Liver (tissue), 9 donors: ENCODE results near the gene SNRK. TPM values are rescaled to one million over a fixed set of nuclear protein-coding genes. Genes with fewer than 3 reads are reported as not detected.

Source experiments
- DNase-seq: peaks from one replicate; pipeline ENCODE4 v3.0.0-alpha.2; 2017; ENCODE audit warnings: low spot score
- H3K27ac ChIP-seq, 2 donors: one replicate each; pipeline ENCODE4 v1.7.0; 2013; ENCODE audit warnings: inconsistent platforms in 2 of 2, low read length in 2 of 2, control low read depth in 1 of 2, low read depth in 1 of 2, mild to moderate bottlenecking in 1 of 2
- H3K27me3 ChIP-seq, 4 donors: one replicate each; pipeline versions ENCODE4 v1.6.1 to v1.7.0; 2013; ENCODE audit warnings: low read length in 3 of 4, inconsistent platforms in 1 of 4, mild to moderate bottlenecking in 1 of 4, moderate library complexity in 1 of 4; ENCODE audit not compliant: control insufficient read depth in 4 of 4, insufficient read depth in 4 of 4
- H3K36me3 ChIP-seq, 4 donors: one replicate each; pipeline versions ENCODE4 v1.6.1 to v1.7.0; 2013; ENCODE audit warnings: low read length in 3 of 4, mild to moderate bottlenecking in 3 of 4, low read depth in 1 of 4, moderate library complexity in 1 of 4; ENCODE audit not compliant: control insufficient read depth in 4 of 4, insufficient read depth in 3 of 4
- H3K4me1 ChIP-seq, 4 donors: one replicate each; pipeline versions ENCODE4 v1.6.1 to v1.7.0; 2013; ENCODE audit warnings: low read length in 3 of 4, mild to moderate bottlenecking in 3 of 4, moderate library complexity in 1 of 4; ENCODE audit not compliant: control insufficient read depth in 4 of 4, insufficient read depth in 4 of 4
- H3K4me3 ChIP-seq, 3 donors: one replicate each; pipeline versions ENCODE4 v1.6.1 to v1.7.0; 2013; ENCODE audit warnings: low read length in 3 of 3, control low read depth in 1 of 3, low read depth in 1 of 3, mild to moderate bottlenecking in 1 of 3
- H3K9ac ChIP-seq, 2 donors: one replicate each; pipeline ENCODE4 v1.7.0; 2013; ENCODE audit warnings: low read length in 2 of 2, mild to moderate bottlenecking in 2 of 2, moderate library complexity in 2 of 2, control low read depth in 1 of 2, low read depth in 1 of 2
- H3K9me3 ChIP-seq, 4 donors: one replicate each; pipeline versions ENCODE4 v1.6.1 to v1.7.0; 2013; ENCODE audit warnings: low read length in 3 of 4; ENCODE audit not compliant: control insufficient read depth in 4 of 4
- EGR1 ChIP-seq, 2 donors: IDR thresholded peaks; 2 replicates each; pipeline ENCODE4 v1.6.1; 2016 to 2018; ENCODE audit warnings: antibody characterized with exemption in 2 of 2, low read depth in 2 of 2
- FOXA2 ChIP-seq: IDR thresholded peaks from 2 replicates; pipeline ENCODE4 v1.6.1; 2016; ENCODE audit warnings: antibody characterized with exemption
- GABPA ChIP-seq, 2 donors: IDR thresholded peaks in 1 of 2; conservative IDR thresholded peaks in 1 of 2; 2 replicates each; pipeline ENCODE4 v1.6.1; 2016; ENCODE audit warnings: antibody characterized with exemption in 2 of 2, mild to moderate bottlenecking in 1 of 2, moderate library complexity in 1 of 2
- HNF4A ChIP-seq, 2 donors: conservative IDR thresholded peaks; 2 replicates each; pipeline ENCODE4 v1.6.1; 2016; ENCODE audit warnings: antibody characterized with exemption in 2 of 2, mild to moderate bottlenecking in 2 of 2
- HNF4G ChIP-seq: IDR thresholded peaks from 2 replicates; pipeline ENCODE4 v1.6.1; 2016; ENCODE audit warnings: antibody characterized with exemption
- JUND ChIP-seq, 2 donors: IDR thresholded peaks; 2 replicates each; pipeline ENCODE4 v1.6.1; 2016; ENCODE audit warnings: antibody characterized with exemption in 2 of 2
- MAX ChIP-seq: IDR thresholded peaks from 2 replicates; pipeline ENCODE4 v1.6.1; 2016; ENCODE audit warnings: antibody characterized with exemption
- NR2F2 ChIP-seq: IDR thresholded peaks from 2 replicates; pipeline ENCODE4 v1.6.1; 2016; ENCODE audit warnings: antibody characterized with exemption
- RAD21 ChIP-seq, 2 donors: IDR thresholded peaks; 2 replicates each; pipeline ENCODE4 v1.6.1; 2016; ENCODE audit warnings: antibody characterized with exemption in 2 of 2, mild to moderate bottlenecking in 2 of 2
- REST ChIP-seq: IDR thresholded peaks from 2 replicates; pipeline ENCODE4 v1.6.1; 2016; ENCODE audit warnings: antibody characterized with exemption, mild to moderate bottlenecking
- RXRA ChIP-seq, 2 donors: IDR thresholded peaks; 2 replicates each; pipeline ENCODE4 v1.6.1; 2017 to 2018; ENCODE audit warnings: antibody characterized with exemption in 2 of 2, mild to moderate bottlenecking in 1 of 2
- TAF1 ChIP-seq: conservative IDR thresholded peaks from 2 replicates; pipeline ENCODE4 v1.6.1; 2016; ENCODE audit warnings: antibody characterized with exemption, mild to moderate bottlenecking
- YY1 ChIP-seq: IDR thresholded peaks from 2 replicates; pipeline ENCODE4 v1.6.1; 2016; ENCODE audit warnings: antibody characterized with exemption, mild to moderate bottlenecking
- ZBTB33 ChIP-seq: IDR thresholded peaks from 2 replicates; pipeline ENCODE4 v1.6.1; 2016; ENCODE audit warnings: antibody characterized with exemption
- WGBS: extraction: QIAGEN DNeasy Blood & Tissue Kit; methylation state at CpG from one replicate; pipeline ENCODE4 v1.1.7; 2013; 5-methylcytosine and 5-hydroxymethylcytosine counted together
- polyA plus RNA-seq, 2 donors: library from polyadenylated mRNA; stranded (reverse) in 1 of 2; unstranded in 1 of 2; fragments of 200-250 nt in 1 of 2; fragments of >200 nt in 1 of 2; fragmentation: Nextera tagmentation in 1 of 2; extraction: Ambion mirVana in 1 of 2; gene quantifications; one replicate each; pipeline versions ENCODE4 v1.2.1 to v1.2.3, GENCODE V29; 2013 to 2015
- total RNA-seq, 2 donors: library from RNA; depleted of rRNA; stranded (reverse); fragments of >200 nt; gene quantifications; one replicate each; pipeline ENCODE4 v1.2.3, GENCODE V29; 2014
- TF ChIP-seq, protein P1 (sequence below): fragments of 150-350 bp; IDR thresholded peaks from 2 replicates; pipeline ENCODE4 v1.5.1; 2017; ENCODE audit warnings: improper control_type of control experiment, low read depth, low read length; ENCODE audit not compliant: missing input control
- donor health status: healthy.
- donor health status: healthy.
- donor health status: healthy.
- donor health status: healthy.
- donor health status: healthy.

SNRK gene
- total and polyA plus RNA-seq, 4 donors = 5.8 to 28.5 (median 14.6) TPM

DNA sequence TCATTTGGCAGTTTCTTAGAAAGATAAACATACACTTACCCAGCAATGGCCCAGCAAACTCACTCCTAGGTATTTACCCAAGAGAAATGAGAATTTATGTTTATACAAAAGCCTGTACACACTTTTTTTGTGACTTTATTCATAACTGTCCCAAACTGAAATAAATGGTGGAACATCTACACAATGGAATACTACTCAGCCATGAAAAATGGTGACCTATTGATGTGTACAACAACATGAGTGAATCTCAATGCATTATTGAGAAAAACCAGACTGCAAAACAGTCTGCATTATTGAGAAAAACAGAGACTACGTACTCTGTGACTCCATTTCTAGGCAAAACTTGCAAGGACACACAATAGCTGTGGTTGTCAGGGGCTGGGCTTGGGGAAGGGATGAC is 37.2 kb downstream of the SNRK start:
- TF ChIP-seq GABPA (IDR thresholded peaks at IDR 0.05 in 1 of 2, conservative IDR thresholded peaks at IDR 0.05 in 1 of 2) = no peak
- no peak for TF ChIP-seq YY1
- no peak for TF ChIP-seq MAX
- TF ChIP-seq HNF4A (conservative IDR thresholded peaks at IDR 0.05) = no peak
- TF ChIP-seq REST = no peak
- no peak for TF ChIP-seq JUND (IDR thresholded peaks at IDR 0.05)
- TF ChIP-seq, protein P1, sequence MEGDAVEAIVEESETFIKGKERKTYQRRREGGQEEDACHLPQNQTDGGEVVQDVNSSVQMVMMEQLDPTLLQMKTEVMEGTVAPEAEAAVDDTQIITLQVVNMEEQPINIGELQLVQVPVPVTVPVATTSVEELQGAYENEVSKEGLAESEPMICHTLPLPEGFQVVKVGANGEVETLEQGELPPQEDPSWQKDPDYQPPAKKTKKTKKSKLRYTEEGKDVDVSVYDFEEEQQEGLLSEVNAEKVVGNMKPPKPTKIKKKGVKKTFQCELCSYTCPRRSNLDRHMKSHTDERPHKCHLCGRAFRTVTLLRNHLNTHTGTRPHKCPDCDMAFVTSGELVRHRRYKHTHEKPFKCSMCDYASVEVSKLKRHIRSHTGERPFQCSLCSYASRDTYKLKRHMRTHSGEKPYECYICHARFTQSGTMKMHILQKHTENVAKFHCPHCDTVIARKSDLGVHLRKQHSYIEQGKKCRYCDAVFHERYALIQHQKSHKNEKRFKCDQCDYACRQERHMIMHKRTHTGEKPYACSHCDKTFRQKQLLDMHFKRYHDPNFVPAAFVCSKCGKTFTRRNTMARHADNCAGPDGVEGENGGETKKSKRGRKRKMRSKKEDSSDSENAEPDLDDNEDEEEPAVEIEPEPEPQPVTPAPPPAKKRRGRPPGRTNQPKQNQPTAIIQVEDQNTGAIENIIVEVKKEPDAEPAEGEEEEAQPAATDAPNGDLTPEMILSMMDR = no peak
- no peak for TF ChIP-seq FOXA2
- TF ChIP-seq EGR1 (IDR thresholded peaks at IDR 0.05; ENCODE audit: low read depth in 2 of 2) = no peak
- TF ChIP-seq RAD21 (IDR thresholded peaks at IDR 0.05) = no peak
- no peak for TF ChIP-seq RXRA (IDR thresholded peaks at IDR 0.05)
- TF ChIP-seq HNF4G = no peak
- Histone ChIP-seq H3K9me3 (no peaks in the 10 kb centered on the region), H3K36me3 (peaks cover 0 to 3% (median 0%) of the 10 kb centered on the region in 4 donors), H3K4me3 (no peak overlapping the region), H3K27ac (no peak overlapping the region), H3K27me3 (no peaks in the 10 kb centered on the region), H3K9ac (no peak overlapping the region), H3K4me1 (peaks cover 6 to 53% (median 38%) of the 10 kb centered on the region in 4 donors)
- DNase-seq = no peak
- WGBS = 99% methylated on average over 1 of the region's 1 CpG

DNA sequence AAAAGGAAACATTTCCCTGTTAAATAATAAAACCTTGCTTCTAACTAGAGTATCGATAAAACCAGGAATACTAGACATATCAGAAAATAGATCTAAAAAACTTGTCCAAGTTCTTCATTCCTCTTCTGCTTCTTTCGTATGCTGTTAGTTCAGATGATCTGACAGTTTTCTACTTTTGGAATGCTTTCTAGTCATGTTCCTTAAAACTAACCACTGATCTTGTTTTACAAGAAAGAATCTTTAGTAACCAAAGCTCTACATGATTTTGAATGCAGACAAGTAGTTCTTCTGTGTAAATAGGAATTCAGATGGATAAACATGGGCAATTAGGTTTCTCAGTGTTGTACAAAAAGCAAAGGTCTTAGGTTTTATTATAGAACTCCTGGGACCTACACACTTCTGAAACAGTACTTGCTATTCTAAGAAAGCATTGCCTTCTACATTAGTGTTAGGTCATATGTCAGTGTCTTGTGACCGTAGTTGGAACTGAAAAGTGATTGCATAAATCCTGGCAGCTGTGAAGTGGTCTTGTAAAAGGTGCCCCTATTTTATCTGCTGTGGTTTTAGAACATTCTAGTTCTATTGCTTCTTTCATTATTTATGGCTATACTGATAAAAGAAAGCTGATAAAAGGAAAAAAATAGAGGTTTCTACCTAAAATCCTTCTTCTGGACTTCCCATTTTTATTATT is 40.7 kb downstream of the SNRK start:
- no peaks in the 10 kb centered on the region for H3K27me3 ChIP-seq
- H3K27ac ChIP-seq = peak overlapping the region in 1 of 2 donors; percentile 3
- 46% methylated on average over 3 of the region's 3 CpGs for WGBS
- no peaks in the 10 kb centered on the region for H3K9me3 ChIP-seq
- H3K4me1 ChIP-seq = peaks cover 5 to 21% (median 14%) of the 10 kb centered on the region in 4 donors
- no peak overlapping the region for H3K9ac ChIP-seq
- H3K36me3 ChIP-seq = no peaks in the 10 kb centered on the region
- no peak overlapping the region for H3K4me3 ChIP-seq
- no peak for DNase-seq
- TF ChIP-seq GABPA (IDR thresholded peaks at IDR 0.05 in 1 of 2, conservative IDR thresholded peaks at IDR 0.05 in 1 of 2) (no peak), TAF1 (no peak), EGR1 (IDR thresholded peaks at IDR 0.05; ENCODE audit: low read depth in 2 of 2) (no peak), HNF4G (no peak), JUND (IDR thresholded peaks at IDR 0.05) (no peak), NR2F2 (no peak), REST (no peak), RXRA (IDR thresholded peaks at IDR 0.05) (no peak), FOXA2 (no peak), ZBTB33 (no peak), MAX (no peak)
- TF ChIP-seq, protein P1 = no peak
